ENCODE measurements around the gene SLC35B2. TPM values are rescaled to one million over a fixed set of nuclear protein-coding genes. Genes with fewer than 3 reads are reported as not detected.

Gene SLC35B2
- total RNA-seq, 1 experiment from 2014 or later, result 44.6 TPM

- POLR2A ChIA-PET, result interaction anchor here (0.5 to 2.1 kb wide), 12 partner anchors 9 to 443 kb away, joined by 3 to 37 read pairs (median 4); partner anchors contain the start of genes MRPL14, SLC29A1, SLC35B2 and TMEM63B
- Mint-ChIP-seq H3K4me1 (ENCODE audit: low read depth, unreplicated experiment) (peaks cover 13% of the 10 kb centered on the region), H3K4me3 (ENCODE audit: unreplicated experiment) (peak overlapping the region; percentile 97), H3K36me3 (ENCODE audit: insufficient read depth, unreplicated experiment) (peaks cover 70% of the 10 kb centered on the region), H3K27ac (ENCODE audit: unreplicated experiment) (peak overlapping the region; percentile 99), H3K27me3 (ENCODE audit: insufficient read depth, unreplicated experiment) (no peaks in the 10 kb centered on the region), H3K9me3 (ENCODE audit: unreplicated experiment) (no peaks in the 10 kb centered on the region)
- CTCF ChIA-PET, result interaction anchor here (0.7 to 1.3 kb wide), 4 partner anchors 9 to 24 kb away, joined by 3 to 8 read pairs (median 4); partner anchors contain the start of gene SLC29A1
- TF ChIP-seq CTCF (IDR thresholded peaks at IDR 0.05; ENCODE audit: insufficient read depth in 1 of 2, low read depth in 1 of 2, low read length in 1 of 2, severe bottlenecking in 1 of 2, unreplicated experiment in 1 of 2), result no peak
- Histone ChIP-seq H3K4me3 (ENCODE audit: low read depth, low read length) (peak overlapping the region; percentile 97), H3K9me3 (no peaks in the 10 kb centered on the region), H3K27me3 (replicated peaks; ENCODE audit: control insufficient read depth, insufficient read depth, low read length) (no peaks in the 10 kb centered on the region), H3K4me1 (peaks cover 15% of the 10 kb centered on the region), H3K36me3 (ENCODE audit: control insufficient read depth, insufficient read depth, low read length) (peaks cover 8% of the 10 kb centered on the region)
- peak; percentile 70 to 72 for DNase-seq
- intact Hi-C loops (cut with micrococcal nuclease; ENCODE audit: unreplicated experiment), result loop anchor here (5.0 kb wide), 1 partner anchor 430 kb away; no protein-coding TSS in a partner anchor
- TSS peak; percentile 45 for BruUV-seq (replicated peaks)
Observed at GRCh38 chr6:44247338-44248302, 9.7 kb downstream of the SLC35B2 start.

- no peak for TF ChIP-seq CTCF (IDR thresholded peaks at IDR 0.05; ENCODE audit: insufficient read depth in 1 of 2, low read depth in 1 of 2, low read length in 1 of 2, severe bottlenecking in 1 of 2, unreplicated experiment in 1 of 2)
- Histone ChIP-seq H3K4me1 (peaks cover 15% of the 10 kb centered on the region), H3K9me3 (no peaks in the 10 kb centered on the region), H3K4me3 (ENCODE audit: low read depth, low read length) (peak within 1 kb of the TSS; percentile 97), H3K27me3 (replicated peaks; ENCODE audit: control insufficient read depth, insufficient read depth, low read length) (no peaks in the 10 kb centered on the region), H3K36me3 (ENCODE audit: control insufficient read depth, insufficient read depth, low read length) (peaks cover 6% of the 10 kb centered on the region)
- DNase-seq, result peak; percentile 95 to 98
- H3K4me1 Mint-ChIP-seq (ENCODE audit: low read depth, unreplicated experiment), result peaks cover 13% of the 10 kb centered on the region
- ChIA-PET CTCF (interaction anchor here (0.7 to 1.6 kb wide), 6 partner anchors 9 to 135 kb away, joined by 3 to 8 read pairs (median 4); partner anchors contain the start of gene SLC29A1), POLR2A (interaction anchor here (0.5 to 2.1 kb wide), 13 partner anchors 9 to 442 kb away, joined by 3 to 37 read pairs (median 4); partner anchors contain the start of genes MRPL14, SLC29A1, SLC35B2 and TMEM63B)
- intact Hi-C loops (cut with micrococcal nuclease; ENCODE audit: unreplicated experiment), result loop anchor here (5.0 kb wide), 1 partner anchor 429 kb away; no protein-coding TSS in a partner anchor
- H3K27ac Mint-ChIP-seq (ENCODE audit: unreplicated experiment), result peak within 1 kb of the TSS; percentile 99
- peaks cover 62% of the 10 kb centered on the region for H3K36me3 Mint-ChIP-seq (ENCODE audit: insufficient read depth, unreplicated experiment)
- no peaks in the 10 kb centered on the region for H3K27me3 Mint-ChIP-seq (ENCODE audit: insufficient read depth, unreplicated experiment)
- no TSS peak for BruUV-seq (replicated peaks)
- H3K9me3 Mint-ChIP-seq (ENCODE audit: unreplicated experiment), result no peaks in the 10 kb centered on the region
- H3K4me3 Mint-ChIP-seq (ENCODE audit: unreplicated experiment), result peak within 1 kb of the TSS; percentile 97
Observed at GRCh38 chr6:44246663-44247337, 10.5 kb downstream of the SLC35B2 start, which contains the start of gene HSP90AB1. TSS of gene HSP90AB1 (plus strand) at chr6:44247101. CDS start at chr6:44248630, 1,529 bp downstream.
